Subcutaneous adipose tissue (tissue), 4 donors: ENCODE measurements around the gene SYNPR. TPM values are rescaled to one million over a fixed set of nuclear protein-coding genes. Genes with fewer than 3 reads are reported as not detected.

Source experiments
- CTCF ChIP-seq: fragments of 450-650 bp; IDR thresholded peaks from one replicate; pipeline ENCODE4 v1.5.1; 2016; ENCODE audit warnings: low read depth, mild to moderate bottlenecking, control low read depth, antibody characterized with exemption, moderate library complexity
- total RNA-seq, 4 donors: library from RNA; depleted of rRNA; stranded (reverse); fragments of >200 nt; gene quantifications; one replicate each; pipeline ENCODE4 v1.1.0, GENCODE V29; 2016

The SYNPR gene
- total RNA-seq, 4 donors from 2014 or later = not detected

DNA sequence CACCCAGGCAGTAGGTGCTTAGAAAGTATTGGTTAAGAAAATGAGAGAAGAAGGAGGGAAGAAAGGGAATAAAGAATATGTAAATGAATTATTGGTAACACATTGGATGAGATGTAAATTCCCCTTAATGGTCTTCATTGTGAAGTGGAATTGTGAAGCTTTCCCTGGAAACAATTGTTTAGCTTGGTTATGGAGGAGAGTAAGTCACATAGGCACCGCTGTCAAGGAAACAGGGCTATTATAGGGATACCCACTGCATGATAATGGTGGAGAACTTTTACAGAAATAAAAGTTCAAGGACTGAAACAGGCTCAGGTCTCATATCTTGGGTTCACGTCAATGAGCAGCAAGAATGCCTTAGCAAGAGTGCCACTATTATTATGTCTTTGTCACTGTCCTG, 9.5 kb downstream of the SYNPR start:
- TF ChIP-seq CTCF = no peak

DNA sequence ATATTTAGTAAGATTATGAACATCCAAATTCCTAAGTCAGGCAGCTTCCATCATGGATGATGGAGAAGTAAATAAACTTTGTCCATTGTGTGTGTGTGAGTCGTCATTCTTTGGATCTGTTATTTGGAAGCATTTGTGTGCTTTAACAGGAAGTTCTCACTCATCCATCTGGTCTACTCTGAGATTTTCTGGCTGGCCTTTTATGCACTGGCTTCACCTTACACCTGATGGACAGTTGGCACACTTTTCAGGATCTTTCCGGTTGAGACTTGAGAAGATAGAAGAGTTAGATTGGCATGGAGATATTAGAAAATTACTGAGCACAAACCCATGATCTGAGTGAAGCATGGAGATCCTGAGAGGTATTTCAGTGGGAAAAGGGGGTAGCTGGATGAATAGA, 12.6 kb downstream of the SYNPR start:
- no peak for TF ChIP-seq CTCF

DNA sequence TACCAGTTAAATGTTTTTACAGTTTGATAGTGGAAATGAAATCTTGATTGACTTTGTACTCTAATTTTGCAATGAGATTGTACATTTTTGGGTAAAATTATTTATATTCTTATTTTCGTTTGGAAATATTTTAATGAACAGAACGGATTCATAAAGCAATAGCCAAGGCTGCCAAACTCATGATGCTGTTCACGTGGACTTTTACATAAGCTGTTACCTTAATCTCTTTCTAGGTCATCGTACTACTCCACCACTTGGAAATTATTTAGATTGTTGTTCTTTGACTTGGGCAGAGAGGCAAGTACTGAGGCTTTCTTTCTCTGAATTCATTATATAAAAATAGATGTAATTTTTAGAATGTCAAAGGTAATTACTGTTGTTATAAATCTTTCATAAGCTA, 16.2 kb downstream of the SYNPR start:
- TF ChIP-seq CTCF = no peak

DNA sequence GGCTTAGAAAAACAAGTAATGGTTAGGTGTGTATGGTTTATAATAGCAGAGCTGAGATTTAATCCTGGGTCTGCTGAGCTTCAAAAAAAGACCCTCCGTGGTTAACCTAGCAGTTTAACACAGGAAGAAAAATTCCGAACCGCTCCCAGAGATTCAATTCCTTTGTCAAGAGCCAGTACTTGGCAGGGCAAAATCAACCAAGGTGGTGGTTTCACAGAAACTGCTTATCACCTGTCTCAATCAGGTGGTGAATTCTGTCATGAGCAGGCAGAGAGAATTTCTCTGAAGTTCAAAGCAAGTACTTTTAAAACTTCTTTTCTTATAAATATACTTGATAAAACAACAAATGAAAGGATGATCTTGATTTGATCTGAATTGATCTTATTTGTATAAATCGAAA, 17.2 kb downstream of the SYNPR start:
- no peak for TF ChIP-seq CTCF

DNA sequence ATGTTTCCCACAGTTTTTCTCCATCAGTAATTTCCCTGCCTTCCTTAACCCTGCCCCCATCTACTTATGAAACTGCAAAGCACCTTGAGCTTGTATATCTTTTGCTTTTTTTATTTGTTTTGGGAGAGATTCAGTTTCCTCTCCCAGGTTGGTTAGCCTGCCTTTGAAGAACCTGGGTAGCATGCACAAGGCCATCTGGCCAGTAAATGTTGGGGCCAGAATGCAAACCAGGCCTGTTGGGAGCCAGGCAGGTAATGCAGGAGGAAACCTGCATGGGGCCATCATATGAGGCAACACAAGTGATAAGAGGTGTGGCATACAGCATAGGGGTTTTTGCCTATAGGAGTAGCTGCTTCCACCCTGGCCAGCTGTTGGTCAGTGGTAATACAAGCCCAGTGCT, 17.7 kb downstream of the SYNPR start:
- TF ChIP-seq CTCF = no peak

- TF ChIP-seq CTCF = no peak
Observed at GRCh38 chr3:63296249-63296648, 18.1 kb downstream of the SYNPR start.

DNA sequence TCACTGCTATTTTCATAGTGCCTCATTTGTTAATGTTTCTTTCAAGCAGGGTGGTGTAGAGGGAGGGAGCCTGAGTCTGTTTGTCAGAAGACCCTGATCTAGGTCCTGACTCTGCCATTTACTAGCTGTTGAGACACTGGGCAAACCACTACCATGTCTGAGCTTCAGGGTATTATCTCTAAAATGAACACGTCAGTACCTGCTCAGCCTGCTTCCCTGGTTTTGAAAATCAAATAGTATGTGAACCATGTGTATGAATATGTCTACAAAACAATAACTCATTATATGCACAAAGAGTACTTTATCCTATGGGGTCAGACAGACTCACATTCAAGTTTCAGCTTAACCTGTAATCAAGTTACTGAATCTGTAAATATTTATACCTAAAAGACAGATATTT, 25.1 kb downstream of the SYNPR start:
- TF ChIP-seq CTCF = no peak

DNA sequence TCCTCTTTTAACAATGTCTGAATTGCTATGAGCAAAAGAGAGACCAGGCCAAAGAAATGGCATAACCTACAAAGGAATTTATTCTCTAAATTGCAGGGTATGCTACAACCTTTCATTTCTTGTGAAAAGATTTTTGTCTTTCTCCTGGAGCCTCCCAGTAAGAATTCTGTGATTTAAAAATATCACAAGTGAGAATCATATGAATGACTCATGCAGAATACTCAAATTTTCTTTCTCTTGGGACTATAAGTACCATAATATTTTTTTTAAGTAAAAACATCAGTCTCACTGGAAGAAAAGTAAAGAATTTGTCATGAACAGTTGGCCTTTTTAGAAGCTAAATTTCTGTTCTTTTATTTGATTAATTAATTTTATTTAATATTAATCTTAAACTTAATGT, 26.3 kb downstream of the SYNPR start:
- no peak for TF ChIP-seq CTCF
